ENCODE measurements around the gene CORO1C.

- TF ChIP-seq CTCF (IDR thresholded peaks at IDR 0.05) (no peak), EP300 (IDR thresholded peaks at IDR 0.05) (no peak), POLR2A (IDR thresholded peaks at IDR 0.05) (no peak)
These were observed 89.7 kb downstream of the CORO1C start for GRCh38 chr12:108641446-108642268.

Measured in gastroesophageal sphincter (tissue), 3 donors.